GM10248 (cell line): ENCODE results near the gene DOCK9.

Experiments used
- CTCF ChIA-PET: fragments of 300-600 bp; sonication (Branson Sonifier 250); formaldehyde crosslinking; extraction: SDS; loops from one replicate; lab custom pipeline; 2021; ENCODE audit warnings: antibody characterized with exemption; lab: Yijun Ruan, JAX
- POLR2A ChIA-PET: fragments of 350-650 bp; sonication (Branson Sonifier 250); formaldehyde crosslinking; extraction: SDS; loops from one replicate; lab custom pipeline; 2020; ENCODE audit warnings: antibody characterized with exemption; lab: Yijun Ruan, JAX
- DNase-seq: peaks from one replicate; pipeline ENCODE4 v3.0.0; 2012; ENCODE audit errors: extremely low spot score
- CTCF ChIP-seq: IDR thresholded peaks from 2 replicates; pipeline ENCODE4 v1.5.1; 2012; ENCODE audit warnings: mild to moderate bottlenecking, low read depth; ENCODE audit errors: extremely low read depth, missing control alignments, control extremely low read depth

Gene DOCK9

GRCh38 chr13:98787173-98787572, 190.7 kb downstream of the DOCK9 start:
- no peak for TF ChIP-seq CTCF
- ChIA-PET POLR2A (no interaction called here), CTCF (no interaction called here)
- DNase-seq = no peak

- ChIA-PET POLR2A (no interaction called here), CTCF (no interaction called here)
- no peak for TF ChIP-seq CTCF
- no peak for DNase-seq
Measured at GRCh38 chr13:98786023-98786422, 191.8 kb downstream of the DOCK9 start.

GRCh38 chr13:98785405-98785804, 192.5 kb downstream of the DOCK9 start:
- no peak for DNase-seq
- ChIA-PET POLR2A (no interaction called here), CTCF (no interaction called here)
- no peak for TF ChIP-seq CTCF

GRCh38 chr13:98784666-98785065, 193.2 kb downstream of the DOCK9 start:
- TF ChIP-seq CTCF = no peak
- CTCF ChIA-PET = no interaction called here
- DNase-seq = no peak
- POLR2A ChIA-PET = no interaction called here

GRCh38 chr13:98783856-98784478, 193.9 kb downstream of the DOCK9 start:
- no peak for TF ChIP-seq CTCF
- ChIA-PET CTCF (no interaction called here), POLR2A (no interaction called here)
- no peak for DNase-seq

- no peak for DNase-seq
- no peak for TF ChIP-seq CTCF
- CTCF ChIA-PET = no interaction called here
- POLR2A ChIA-PET = no interaction called here
Measured at GRCh38 chr13:98782654-98783053, 195.2 kb downstream of the DOCK9 start.
